Measurements from ENCODE around the gene PABPC1L.
"Not testable (repeated sequence)": the region's sequence is repeated elsewhere in the genome, so short reads cannot be mapped to it uniquely, and the experiment has no call there.

PABPC1L gene

DNA sequence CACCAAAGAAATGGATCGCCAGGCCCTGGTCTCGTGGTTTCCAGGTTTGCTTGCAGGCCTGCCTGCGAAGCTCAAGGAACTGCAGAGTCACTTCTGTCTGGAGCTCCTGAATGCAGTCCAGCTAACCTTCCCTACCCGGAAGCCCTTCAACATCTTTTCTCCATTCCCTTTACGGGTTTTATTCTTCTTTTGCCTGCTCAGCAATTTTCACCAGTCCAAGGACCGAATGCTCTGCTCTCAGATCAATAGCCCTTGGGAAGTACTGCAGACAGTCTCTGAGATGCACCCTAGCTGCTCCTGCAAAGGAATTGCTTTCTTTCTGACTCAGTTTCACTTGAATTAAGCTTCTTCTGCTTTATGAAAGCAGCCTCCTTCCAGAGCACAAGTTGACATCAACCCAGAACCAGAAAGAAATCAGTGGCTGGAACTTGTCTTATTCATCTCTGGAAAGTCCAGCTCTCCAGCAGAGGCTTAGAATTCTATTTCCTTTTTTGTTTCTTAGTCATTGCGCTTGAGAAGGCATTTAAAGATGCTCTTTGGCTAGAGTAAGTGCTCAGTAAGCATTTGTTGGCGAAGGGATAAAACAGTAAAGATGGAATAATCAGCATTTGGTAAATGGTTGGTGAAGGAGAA is 43.0 kb upstream of the PABPC1L start:
- Histone ChIP-seq H3K9ac (no peak overlapping the region), H3K36me3 (ENCODE audit: control insufficient read depth, insufficient read depth, low read length) (no peaks in the 10 kb centered on the region), H3K4me3 (ENCODE audit: low read depth, low read length) (no peak overlapping the region), H3K9me3 (ENCODE audit: control insufficient read depth, low read length) (no peaks in the 10 kb centered on the region), H3K4me1 (no peaks in the 10 kb centered on the region), H3K27me3 (ENCODE audit: control insufficient read depth, insufficient read depth, low read length) (no peaks in the 10 kb centered on the region), H3K4me2 (ENCODE audit: low read length) (no peak overlapping the region), H3K79me2 (no peaks in the 10 kb centered on the region), H2AFZ (no peak overlapping the region), H3K27ac (no peak overlapping the region)
- no peak for TF ChIP-seq CTCF (IDR thresholded peaks at IDR 0.05)

GRCh38 chr20:44869471-44869870 is 40.4 kb upstream of the PABPC1L start:
- Histone ChIP-seq H3K4me2 (ENCODE audit: low read length) (no peak overlapping the region), H3K9me3 (ENCODE audit: control insufficient read depth, low read length) (no peaks in the 10 kb centered on the region), H3K27ac (no peak overlapping the region), H2AFZ (no peak overlapping the region), H3K79me2 (no peaks in the 10 kb centered on the region), H3K27me3 (ENCODE audit: control insufficient read depth, insufficient read depth, low read length) (no peaks in the 10 kb centered on the region), H3K9ac (no peak overlapping the region), H3K4me3 (ENCODE audit: low read depth, low read length) (no peak overlapping the region), H3K36me3 (ENCODE audit: control insufficient read depth, insufficient read depth, low read length) (no peaks in the 10 kb centered on the region), H3K4me1 (no peaks in the 10 kb centered on the region)
- TF ChIP-seq CTCF (IDR thresholded peaks at IDR 0.05), result no peak

GRCh38 chr20:44882360-44882759 is 27.5 kb upstream of the PABPC1L start:
- not testable (repeated sequence) for H3K4me3 ChIP-seq (ENCODE audit: low read depth, low read length); H3K4me2 ChIP-seq (ENCODE audit: low read length); H2AFZ ChIP-seq; H3K36me3 ChIP-seq (ENCODE audit: control insufficient read depth, insufficient read depth, low read length); H3K27ac ChIP-seq; H3K4me1 ChIP-seq; H3K9ac ChIP-seq; H3K27me3 ChIP-seq (ENCODE audit: control insufficient read depth, insufficient read depth, low read length); H3K9me3 ChIP-seq (ENCODE audit: control insufficient read depth, low read length)
- peaks cover 14% of the 10 kb centered on the region for H3K79me2 ChIP-seq

DNA sequence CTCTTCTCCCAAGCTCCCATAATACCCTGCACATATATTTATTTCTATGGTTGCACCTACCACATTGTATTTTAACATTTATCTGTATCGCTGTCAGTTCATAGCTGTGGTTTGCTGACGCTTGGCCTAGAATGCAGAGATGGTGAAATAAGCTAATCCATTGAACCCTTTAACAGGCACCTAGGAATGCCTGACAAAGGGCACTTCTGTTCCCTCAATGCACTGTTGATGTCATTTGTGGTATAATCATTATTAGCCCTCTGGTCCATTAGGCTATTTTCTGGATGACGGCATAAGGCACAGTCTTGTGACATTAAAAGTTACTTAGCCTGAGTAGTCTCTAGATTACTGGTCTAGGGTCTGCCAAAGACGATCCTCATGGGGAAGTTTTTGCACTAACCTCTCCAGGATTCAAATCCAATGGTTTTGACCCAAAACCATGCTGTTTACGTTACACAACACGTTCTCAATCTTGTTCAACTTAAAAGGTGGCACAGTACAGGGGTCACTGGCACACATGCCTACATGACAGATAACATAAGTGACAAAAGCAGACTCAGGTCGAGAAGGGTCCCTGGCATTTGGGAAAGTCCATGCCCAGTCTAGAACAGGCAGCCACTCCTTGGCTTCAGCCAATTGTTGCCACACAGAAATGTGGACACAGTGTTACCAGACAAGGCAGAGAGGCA is 26.5 kb upstream of the PABPC1L start:
- H3K9ac ChIP-seq, result no peak overlapping the region
- H3K4me3 ChIP-seq (ENCODE audit: low read depth, low read length), result no peak overlapping the region
- peaks cover 24% of the 10 kb centered on the region for H3K79me2 ChIP-seq
- peaks cover 10% of the 10 kb centered on the region for H3K4me1 ChIP-seq
- H2AFZ ChIP-seq, result no peak overlapping the region
- no peak overlapping the region for H3K4me2 ChIP-seq (ENCODE audit: low read length)
- no peak for TF ChIP-seq CTCF (IDR thresholded peaks at IDR 0.05)
- H3K9me3 ChIP-seq (ENCODE audit: control insufficient read depth, low read length), result no peaks in the 10 kb centered on the region
- H3K27ac ChIP-seq, result no peak overlapping the region
- no peaks in the 10 kb centered on the region for H3K36me3 ChIP-seq (ENCODE audit: control insufficient read depth, insufficient read depth, low read length)
- H3K27me3 ChIP-seq (ENCODE audit: control insufficient read depth, insufficient read depth, low read length), result no peaks in the 10 kb centered on the region

GRCh38 chr20:44884907-44885391 is 24.9 kb upstream of the PABPC1L start:
- H3K36me3 ChIP-seq (ENCODE audit: control insufficient read depth, insufficient read depth, low read length), result no peaks in the 10 kb centered on the region
- H3K79me2 ChIP-seq, result peaks cover 36% of the 10 kb centered on the region
- H3K9me3 ChIP-seq (ENCODE audit: control insufficient read depth, low read length), result no peaks in the 10 kb centered on the region
- H3K9ac ChIP-seq, result no peak overlapping the region
- H3K4me3 ChIP-seq (ENCODE audit: low read depth, low read length), result peak overlapping the region; percentile 84
- H3K4me2 ChIP-seq (ENCODE audit: low read length), result peak overlapping the region; percentile 82
- H3K27me3 ChIP-seq (ENCODE audit: control insufficient read depth, insufficient read depth, low read length), result no peaks in the 10 kb centered on the region
- TF ChIP-seq CTCF (IDR thresholded peaks at IDR 0.05), result no peak
- H2AFZ ChIP-seq, result peak overlapping the region; percentile 80
- peaks cover 12% of the 10 kb centered on the region for H3K4me1 ChIP-seq
- peak overlapping the region; percentile 73 for H3K27ac ChIP-seq
